GM21390 (cell line): ENCODE measurements around the gene ENO2.
"Not testable (repeated sequence)": the region's sequence is repeated elsewhere in the genome, so short reads cannot be mapped to it uniquely, and the experiment has no call there.

Experiments used
- ATAC-seq: cut with Tn5 transposase; IDR thresholded peaks from one replicate; pipeline ENCODE4 v1.9.1; 2021; ENCODE audit not compliant: unreplicated experiment

The ENO2 gene

DNA sequence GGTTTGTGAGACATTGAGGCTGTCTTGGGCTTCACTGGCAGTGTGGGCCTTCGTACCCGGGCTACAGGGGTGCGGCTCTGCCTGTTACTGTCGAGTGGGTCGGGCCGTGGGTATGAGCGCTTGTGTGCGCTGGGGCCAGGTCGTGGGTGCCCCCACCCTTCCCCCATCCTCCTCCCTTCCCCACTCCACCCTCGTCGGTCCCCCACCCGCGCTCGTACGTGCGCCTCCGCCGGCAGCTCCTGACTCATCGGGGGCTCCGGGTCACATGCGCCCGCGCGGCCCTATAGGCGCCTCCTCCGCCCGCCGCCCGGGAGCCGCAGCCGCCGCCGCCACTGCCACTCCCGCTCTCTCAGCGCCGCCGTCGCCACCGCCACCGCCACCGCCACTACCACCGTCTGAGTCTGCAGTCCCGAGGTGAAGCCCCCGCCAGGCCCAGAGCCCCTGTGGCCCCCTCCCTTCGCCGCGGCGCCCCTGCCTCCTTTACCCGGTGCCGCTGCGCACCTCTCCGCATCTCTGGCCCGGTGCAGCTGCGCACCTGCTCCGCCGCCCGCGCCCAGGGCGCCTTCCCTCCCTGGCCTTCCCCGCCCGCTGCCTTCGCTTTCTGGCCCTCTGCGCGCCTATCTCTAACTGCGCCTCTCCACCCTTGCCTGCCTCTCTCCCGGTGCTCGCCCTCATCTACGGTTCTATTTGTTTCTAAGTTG is at the start of gene ENO2:
ENO2 (plus strand) TSS at position 335 of the 701 bp plus-strand sequence. CDS start 1,253 bp downstream, outside the sequence.
- ATAC-seq = peak; percentile 70

DNA sequence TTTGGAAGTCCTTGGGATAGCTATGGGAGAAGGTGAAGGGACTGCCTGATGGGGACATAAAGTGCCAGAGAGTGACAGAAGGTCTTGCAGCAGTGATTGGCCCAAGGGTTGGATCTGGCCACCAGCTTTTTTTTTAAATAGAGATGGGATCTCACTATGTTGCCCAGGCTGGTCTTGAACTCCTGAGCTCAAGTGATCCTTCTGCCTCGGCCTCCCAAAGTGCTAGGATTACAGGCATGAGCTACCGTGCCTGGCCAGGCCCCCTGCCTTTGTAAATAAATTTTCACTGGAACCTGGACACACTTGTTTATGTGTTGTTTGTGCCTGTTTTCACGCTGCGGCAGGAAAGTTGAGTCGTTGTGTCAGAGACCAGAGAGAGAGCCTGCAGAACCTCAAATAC is 49.1 kb upstream of the ENO2 start:
- not testable (repeated sequence) for ATAC-seq

DNA sequence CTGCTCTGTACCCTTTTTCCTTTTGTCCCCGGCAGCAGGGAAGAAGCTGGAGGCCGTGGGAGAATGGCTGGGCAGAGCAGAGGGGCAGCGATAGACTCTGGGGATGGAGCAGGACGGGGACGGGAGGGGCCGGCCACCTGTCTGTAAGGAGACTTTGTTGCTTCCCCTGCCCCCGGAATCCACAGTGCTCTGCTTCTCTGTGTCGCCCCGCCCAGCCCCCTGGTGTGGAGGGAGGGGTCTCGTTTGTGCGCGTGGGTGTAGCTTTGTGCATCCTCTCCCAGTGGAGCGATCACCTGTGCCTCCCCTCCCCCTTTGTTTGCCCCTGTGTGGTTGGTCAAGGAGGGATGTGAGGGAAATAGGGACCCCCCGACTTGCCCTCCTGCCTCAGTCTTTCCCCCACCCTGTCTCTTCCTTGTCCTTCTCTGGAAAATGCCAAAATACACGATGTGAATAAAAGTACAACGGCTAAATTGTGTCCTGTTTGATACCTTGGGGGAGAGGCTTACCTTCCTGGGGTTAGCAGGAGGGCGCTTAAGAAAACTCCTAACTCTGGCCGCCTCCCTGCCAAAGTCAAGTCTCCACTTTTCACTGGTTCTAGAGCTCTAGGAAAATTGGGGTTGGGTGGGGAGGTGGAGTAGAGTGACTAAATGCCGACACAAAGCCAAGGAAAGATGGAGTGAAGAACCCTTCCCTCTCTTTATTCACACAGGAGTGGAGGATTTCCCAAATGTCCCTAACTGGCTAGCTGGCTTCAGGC is 48.0 kb upstream of the ENO2 start:
- ATAC-seq = no peak

DNA sequence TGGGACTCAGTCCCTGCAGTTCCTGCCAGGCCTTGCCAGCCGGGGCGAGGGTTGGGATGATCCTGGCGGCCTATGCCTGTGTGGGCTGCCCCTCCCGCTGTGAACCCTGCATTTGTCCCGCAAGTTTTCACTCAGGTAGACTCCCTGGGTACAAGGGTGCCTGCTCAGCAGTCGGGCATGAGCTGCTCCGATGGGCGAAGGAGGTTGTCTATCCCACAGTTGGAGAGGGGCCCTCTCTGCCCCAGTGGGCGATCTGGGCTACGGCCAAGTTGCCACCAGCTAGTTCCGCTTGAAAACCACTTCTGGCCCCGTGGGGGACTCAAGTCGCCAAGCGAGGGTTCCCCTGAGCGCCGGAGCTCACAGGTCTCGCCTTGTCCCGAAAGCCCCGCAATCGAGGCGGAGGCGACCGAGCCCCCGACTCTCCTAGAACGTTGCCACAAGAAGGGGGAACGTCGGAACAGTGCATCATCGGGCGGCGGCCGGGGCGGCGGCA is 47.4 kb upstream of the ENO2 start:
- ATAC-seq = peak; percentile 4

DNA sequence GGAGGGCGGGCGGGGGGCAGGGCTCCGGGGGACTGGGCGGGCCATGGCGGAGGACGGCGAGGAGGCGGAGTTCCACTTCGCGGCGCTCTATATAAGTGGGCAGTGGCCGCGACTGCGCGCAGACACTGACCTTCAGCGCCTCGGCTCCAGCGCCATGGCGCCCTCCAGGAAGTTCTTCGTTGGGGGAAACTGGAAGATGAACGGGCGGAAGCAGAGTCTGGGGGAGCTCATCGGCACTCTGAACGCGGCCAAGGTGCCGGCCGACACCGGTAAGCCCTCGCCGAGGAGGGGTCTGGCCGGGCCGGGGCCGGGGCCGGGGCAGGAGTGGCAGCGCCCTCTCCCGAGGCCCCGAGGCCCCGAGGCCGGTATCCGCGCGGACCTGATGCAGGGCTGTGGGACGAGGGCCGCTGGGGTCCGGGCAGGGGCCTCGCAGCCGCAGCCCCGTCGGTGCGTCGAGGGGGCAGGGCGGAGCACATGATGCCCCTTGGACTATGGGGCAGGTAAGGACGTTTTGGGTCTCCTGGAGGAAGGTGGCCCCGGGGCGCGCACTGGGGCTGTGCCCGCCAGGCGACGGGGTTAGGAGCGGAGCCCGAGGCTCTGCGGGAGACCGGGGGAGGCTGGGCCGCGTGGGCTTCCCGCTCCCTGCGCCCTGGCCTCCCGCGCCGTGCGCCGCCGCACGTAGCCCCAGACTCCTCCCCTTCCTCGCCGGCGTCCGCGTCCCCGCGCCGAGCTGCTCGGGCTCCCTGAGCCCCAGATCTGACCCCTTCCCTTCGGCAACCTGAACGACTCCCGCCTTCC is 46.8 kb upstream of the ENO2 start, which contains the start of gene TPI1:
TPI1 (plus strand) TSS at position 119 of the 798 bp plus-strand sequence; CDS start at position 155, 36 bp downstream.
- ATAC-seq = peak; percentile 51

- no peak for ATAC-seq
Measured at GRCh38 chr12:6868211-6869048, 46.0 kb upstream of the ENO2 start.

DNA sequence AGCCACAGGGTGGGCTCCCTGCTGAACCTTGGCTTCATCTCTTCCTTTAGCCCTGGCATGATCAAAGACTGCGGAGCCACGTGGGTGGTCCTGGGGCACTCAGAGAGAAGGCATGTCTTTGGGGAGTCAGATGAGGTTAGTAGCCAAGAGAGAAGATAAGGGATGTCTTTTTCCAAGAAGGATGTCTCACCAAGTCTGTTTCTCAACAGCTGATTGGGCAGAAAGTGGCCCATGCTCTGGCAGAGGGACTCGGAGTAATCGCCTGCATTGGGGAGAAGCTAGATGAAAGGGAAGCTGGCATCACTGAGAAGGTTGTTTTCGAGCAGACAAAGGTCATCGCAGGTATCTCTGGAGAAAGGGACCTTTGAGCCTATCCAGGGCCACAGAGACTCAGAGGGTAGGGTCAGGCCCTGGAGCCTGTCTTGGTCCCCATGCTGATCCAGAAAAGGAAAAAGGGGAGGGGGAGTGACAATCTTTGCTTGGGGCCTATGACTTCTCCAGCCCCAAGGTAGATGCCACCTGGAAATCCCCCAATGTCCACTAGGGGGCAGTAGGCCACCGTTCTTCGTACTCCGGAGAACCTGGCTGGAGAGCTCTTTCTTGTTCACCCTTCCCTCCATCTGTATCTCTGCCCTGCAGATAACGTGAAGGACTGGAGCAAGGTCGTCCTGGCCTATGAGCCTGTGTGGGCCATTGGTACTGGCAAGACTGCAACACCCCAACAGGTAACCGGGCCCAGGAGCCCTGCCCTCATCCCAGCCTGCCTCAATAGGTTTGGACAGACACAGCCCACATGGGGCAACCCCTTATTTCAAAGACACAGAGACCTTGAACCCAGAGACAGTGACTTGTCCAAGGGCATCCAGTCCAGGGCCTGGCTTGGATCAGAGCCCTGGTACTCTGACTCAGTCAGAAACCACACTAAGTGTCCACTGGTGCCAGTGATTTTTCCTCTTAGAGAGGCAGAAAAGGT is 45.0 kb upstream of the ENO2 start:
- no peak for ATAC-seq

DNA sequence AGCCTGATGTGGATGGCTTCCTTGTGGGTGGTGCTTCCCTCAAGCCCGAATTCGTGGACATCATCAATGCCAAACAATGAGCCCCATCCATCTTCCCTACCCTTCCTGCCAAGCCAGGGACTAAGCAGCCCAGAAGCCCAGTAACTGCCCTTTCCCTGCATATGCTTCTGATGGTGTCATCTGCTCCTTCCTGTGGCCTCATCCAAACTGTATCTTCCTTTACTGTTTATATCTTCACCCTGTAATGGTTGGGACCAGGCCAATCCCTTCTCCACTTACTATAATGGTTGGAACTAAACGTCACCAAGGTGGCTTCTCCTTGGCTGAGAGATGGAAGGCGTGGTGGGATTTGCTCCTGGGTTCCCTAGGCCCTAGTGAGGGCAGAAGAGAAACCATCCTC is 44.1 kb upstream of the ENO2 start:
- ATAC-seq = not testable (repeated sequence)

- no peak for ATAC-seq
Measured at GRCh38 chr12:6871052-6871957, 43.1 kb upstream of the ENO2 start.

DNA sequence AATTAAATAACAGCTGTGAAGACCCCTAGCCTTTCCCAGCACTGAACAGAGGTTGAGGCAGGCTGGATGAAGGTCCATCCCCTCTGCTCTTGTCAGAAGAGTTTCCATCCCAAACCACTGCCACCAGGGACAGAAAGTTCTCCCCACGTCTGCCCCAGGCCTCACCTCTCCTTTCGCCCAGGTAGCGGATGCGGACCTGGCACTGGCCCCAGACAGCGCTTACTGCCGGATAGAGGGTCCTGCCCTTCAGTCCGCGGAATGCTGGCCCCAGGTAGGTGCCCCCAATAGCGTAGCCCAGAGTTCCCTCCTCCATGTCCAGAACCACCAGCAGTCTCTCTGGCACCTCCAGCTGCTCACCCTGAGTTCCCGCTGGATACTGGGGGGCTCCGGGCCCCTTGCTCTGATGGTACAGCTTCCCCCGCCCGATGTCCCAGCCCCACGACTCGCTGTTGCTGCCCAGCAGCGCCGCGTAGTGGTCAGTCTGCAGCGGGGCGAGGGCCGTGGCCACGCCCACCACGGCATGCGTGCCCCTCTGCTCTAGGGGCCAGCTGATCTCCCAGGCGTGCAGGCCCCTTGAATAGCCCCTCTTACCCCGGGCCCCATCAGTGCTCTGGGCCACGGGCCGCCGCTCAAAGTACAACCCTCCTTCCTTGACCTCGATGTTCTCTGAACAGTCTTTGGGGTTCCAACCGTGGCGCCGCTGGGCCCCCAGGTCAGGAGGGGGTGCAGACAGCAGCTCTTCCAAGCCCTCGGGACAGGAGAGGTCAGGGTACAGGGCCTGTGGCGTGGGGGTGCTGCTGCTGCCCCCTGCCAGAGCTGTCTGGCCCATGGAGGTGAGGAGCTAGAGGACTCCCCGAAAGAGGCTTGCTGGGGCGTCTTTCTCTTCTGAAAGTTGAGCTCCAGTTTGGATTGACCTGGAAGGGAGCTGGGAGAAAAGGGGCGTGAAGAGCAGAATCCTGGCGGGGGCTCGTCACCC is 42.0 kb upstream of the ENO2 start:
- no peak for ATAC-seq

- peak; percentile 78 for ATAC-seq
Measured at GRCh38 chr12:6873094-6874014, 41.0 kb upstream of the ENO2 start, which contains the start of gene SPSB2. SPSB2 (minus strand) TSS chr12:6873303; CDS start chr12:6872901, 402 bp downstream.

- not testable (repeated sequence) for ATAC-seq
Measured at GRCh38 chr12:6874015-6874368, 40.4 kb upstream of the ENO2 start.

DNA sequence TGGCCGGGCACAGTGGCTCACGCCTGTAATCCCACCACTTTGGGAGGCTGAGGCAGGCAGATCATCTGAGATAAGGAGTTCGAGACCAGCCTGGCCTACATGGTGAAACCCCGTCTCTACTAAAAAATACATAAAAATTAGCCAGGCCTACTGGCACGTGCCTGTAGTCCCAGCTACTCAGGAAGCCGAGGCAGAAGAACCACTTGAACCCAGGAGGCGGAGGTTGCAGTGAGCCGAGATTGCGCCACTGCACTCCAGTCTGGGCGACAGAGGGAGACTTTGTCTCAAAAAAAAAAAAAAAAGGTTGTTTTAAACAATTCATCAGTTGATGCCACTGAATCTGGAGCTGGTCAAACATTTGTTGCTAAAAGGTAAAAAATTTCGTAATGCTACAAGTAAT is 34.6 kb upstream of the ENO2 start:
- not testable (repeated sequence) for ATAC-seq

- no peak for ATAC-seq
Measured at GRCh38 chr12:6883252-6883651, 31.1 kb upstream of the ENO2 start.

DNA sequence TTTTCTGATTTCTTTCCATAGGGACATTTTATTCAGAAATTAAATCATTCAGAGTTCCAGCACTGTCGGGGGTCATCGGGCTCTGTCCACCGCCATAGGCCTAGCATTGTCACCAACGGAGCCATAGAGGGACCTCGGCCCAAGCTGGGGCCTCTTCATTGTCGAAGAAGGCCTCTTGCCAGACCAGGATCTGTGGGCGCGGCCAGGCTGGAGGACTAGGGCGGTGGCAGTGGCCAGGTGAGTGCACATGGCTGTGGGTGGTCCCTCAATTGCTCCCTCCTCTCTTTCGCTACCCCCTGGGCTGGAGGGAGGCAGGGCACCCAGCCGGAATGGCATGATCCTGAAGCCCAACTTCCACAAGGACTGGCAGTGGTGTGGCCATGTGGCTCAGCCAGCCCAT is 30.7 kb upstream of the ENO2 start:
- no peak for ATAC-seq

DNA sequence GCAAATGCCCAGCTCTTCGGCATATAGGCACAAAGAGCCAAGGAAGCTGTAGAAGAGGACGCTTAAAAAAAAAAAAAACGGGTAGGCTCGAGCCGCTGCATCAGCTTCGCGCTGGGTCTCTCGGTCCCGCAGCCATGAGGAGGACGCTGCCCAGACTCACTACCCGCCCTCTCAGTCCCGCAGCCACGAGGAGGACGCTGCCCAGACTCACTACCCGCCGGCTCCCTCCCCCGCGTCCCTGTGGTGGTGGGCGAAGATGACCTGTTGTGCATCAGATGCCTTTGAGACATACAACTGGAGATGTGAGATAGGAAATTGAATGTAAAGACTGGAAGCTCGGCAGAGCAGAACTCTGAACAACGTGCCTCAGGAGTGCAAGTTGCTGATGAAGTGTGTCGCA is 29.8 kb upstream of the ENO2 start:
- ATAC-seq = no peak
